ENCODE results near the gene ANTXR1. TPM values are rescaled to one million over a fixed set of nuclear protein-coding genes. Genes with fewer than 3 reads are reported as not detected.

ANTXR1 gene
- total and polyA plus RNA-seq, 2 of the 8 experiments (the other 6 are each of a cell fraction or from before 2014, with no cell fraction given), result 15.8 to 44.3 TPM

DNA sequence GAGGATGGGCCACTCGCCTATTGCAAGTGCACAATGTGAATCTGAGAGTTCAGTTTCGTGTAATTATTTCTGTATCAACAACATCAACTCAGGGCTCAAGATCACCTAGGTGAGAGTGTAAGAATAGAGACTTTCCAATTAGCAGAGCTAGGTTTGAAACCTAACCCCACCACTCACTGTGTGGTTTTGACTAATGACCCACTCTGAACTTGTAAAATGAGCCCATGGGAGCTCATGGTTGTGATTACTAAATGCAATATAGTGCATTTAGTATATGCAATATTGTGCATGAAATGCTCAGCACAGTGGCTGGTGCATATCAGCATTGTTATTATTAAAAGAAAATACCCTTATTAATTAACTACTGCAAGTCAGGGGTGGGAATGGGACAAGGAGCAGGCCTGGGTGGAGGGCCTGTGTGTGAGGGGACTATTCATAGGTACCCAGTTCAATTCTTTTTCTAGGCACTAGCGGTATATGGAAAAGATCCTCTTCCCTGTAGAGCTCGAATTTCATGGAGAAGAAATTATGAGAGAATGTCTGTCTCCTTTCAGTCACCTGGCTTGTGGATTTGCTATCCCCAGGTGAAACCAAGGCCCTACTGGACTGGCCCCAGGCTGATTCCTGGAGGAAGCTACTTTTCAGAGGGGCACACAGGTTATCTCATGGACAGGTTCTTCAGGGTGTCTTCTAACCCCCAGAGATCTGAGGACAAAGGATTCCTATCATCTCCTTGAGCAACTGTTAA is 204.5 kb downstream of the ANTXR1 start (continued):
- TF ChIP-seq USF2 (IDR thresholded peaks at IDR 0.05; ENCODE audit: low read length) (no peak), TEAD4 (IDR thresholded peaks at IDR 0.05; ENCODE audit: low read depth, low read length) (no peak), RXRA (IDR thresholded peaks at IDR 0.05; ENCODE audit: insufficient read depth, low read depth, low read length) (no peak), SP4 (IDR thresholded peaks at IDR 0.05; ENCODE audit: low read length) (no peak), TAF7 (optimal IDR thresholded peaks at IDR 0.05; ENCODE audit: borderline replicate concordance, low read depth, low read length) (no peak), ASH2L (IDR thresholded peaks at IDR 0.05; ENCODE audit: low read length) (no peak), POLR2A (IDR thresholded peaks at IDR 0.05; ENCODE audit: control extremely low read depth in 1 of 2, low read depth in 2 of 2, low read length in 2 of 2) (no peak)

All from H1 (cell line).